Measurements from ENCODE around the gene ZNF212. TPM values are rescaled to one million over a fixed set of nuclear protein-coding genes. Genes with fewer than 3 reads are reported as not detected.

ZNF212 gene
- total and polyA plus RNA-seq, 9 of the 15 experiments (the other 6 are each of a cell fraction or from before 2014, with no cell fraction given) = 1.8 to 21.4 (median 7.2) TPM

DNA sequence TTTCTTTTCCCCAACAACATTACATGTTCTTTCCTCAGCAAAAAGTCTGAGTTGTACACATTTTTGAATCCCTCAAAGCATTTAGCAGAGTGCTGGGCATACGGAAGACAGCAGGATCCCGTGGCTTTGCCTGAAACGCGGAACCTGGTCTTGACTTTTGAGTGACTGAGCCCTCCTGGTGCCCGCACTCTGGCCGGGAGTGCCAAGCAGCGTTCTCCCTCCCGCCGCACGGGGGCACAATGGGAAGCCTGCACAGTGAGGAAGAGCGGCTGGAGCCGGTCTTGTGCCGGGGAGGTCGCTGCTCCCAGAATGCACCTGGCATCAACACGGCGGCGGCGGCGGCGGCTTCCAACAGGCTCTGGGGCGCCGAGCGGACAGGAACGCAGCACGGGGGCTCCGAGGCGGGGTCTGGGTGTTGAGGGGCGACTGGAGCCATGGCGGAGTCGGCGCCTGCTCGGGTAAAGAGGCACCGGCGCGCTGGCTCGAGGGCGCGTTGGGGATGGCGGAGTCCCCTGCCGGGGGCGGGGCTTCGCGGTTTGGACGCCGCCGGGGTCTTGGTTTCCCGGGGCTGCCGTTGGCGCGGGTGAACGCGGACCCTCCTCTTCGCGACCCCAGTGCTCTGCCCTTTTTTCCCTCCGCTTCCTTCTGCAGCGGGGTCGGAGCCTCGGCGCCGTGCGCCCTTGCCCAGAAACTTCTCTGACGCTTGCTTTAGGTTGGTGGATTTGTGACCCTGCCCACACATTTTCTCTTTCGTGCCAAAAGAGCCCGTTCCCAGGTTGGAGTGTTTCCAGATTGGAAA lies at the start of gene ZNF212 (continued):
- TF ChIP-seq ATF3 (IDR thresholded peaks at IDR 0.05) (no peak), ATF3 (CRISPR knock-in tag; conservative IDR thresholded peaks at IDR 0.05) (no peak), CHD2 (IDR thresholded peaks at IDR 0.05; ENCODE audit: low read depth, low read length) (no peak; the same call in 1 of the 2 replicates), SREBF1 (IDR thresholded peaks at IDR 0.05; ENCODE audit: borderline replicate concordance, low read depth, low read length) (no peak; the same call in 1 of the 2 replicates), RCOR1 (IDR thresholded peaks at IDR 0.05; ENCODE audit: borderline replicate concordance in 1 of 2, low read depth in 2 of 2, low read length in 2 of 2) (peak in 1 of 2 experiments; percentile 78; a peak in 2 of 4 replicates), SMAD4 (CRISPR knock-in tag; conservative IDR thresholded peaks at IDR 0.05) (peak; percentile 81), MCM7 (IDR thresholded peaks at IDR 0.05) (no peak), ZNF778 (CRISPR knock-in tag; IDR thresholded peaks at IDR 0.05) (no peak), ZBED1 (IDR thresholded peaks at IDR 0.05) (peak; percentile 51), ZZZ3 (IDR thresholded peaks at IDR 0.05) (no peak), GTF2B (IDR thresholded peaks at IDR 0.05; ENCODE audit: extremely low read depth, insufficient read length) (no peak)
- TF ChIP-seq, protein P1, sequence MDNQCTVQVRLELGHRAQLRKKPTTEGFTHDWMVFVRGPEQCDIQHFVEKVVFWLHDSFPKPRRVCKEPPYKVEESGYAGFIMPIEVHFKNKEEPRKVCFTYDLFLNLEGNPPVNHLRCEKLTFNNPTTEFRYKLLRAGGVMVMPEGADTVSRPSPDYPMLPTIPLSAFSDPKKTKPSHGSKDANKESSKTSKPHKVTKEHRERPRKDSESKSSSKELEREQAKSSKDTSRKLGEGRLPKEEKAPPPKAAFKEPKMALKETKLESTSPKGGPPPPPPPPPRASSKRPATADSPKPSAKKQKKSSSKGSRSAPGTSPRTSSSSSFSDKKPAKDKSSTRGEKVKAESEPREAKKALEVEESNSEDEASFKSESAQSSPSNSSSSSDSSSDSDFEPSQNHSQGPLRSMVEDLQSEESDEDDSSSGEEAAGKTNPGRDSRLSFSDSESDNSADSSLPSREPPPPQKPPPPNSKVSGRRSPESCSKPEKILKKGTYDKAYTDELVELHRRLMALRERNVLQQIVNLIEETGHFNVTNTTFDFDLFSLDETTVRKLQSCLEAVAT (IDR thresholded peaks at IDR 0.05) = peak in 1 of 2 experiments; percentile 30; a peak in 1 of 4 replicates
- TF ChIP-seq, protein P2, sequence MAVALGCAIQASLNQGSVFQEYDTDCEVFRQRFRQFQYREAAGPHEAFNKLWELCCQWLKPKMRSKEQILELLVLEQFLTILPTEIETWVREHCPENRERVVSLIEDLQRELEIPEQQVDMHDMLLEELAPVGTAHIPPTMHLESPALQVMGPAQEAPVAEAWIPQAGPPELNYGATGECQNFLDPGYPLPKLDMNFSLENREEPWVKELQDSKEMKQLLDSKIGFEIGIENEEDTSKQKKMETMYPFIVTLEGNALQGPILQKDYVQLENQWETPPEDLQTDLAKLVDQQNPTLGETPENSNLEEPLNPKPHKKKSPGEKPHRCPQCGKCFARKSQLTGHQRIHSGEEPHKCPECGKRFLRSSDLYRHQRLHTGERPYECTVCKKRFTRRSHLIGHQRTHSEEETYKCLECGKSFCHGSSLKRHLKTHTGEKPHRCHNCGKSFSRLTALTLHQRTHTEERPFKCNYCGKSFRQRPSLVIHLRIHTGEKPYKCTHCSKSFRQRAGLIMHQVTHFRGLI (CRISPR knock-in tag; IDR thresholded peaks at IDR 0.05) = no peak
- TF ChIP-seq, protein P3, sequence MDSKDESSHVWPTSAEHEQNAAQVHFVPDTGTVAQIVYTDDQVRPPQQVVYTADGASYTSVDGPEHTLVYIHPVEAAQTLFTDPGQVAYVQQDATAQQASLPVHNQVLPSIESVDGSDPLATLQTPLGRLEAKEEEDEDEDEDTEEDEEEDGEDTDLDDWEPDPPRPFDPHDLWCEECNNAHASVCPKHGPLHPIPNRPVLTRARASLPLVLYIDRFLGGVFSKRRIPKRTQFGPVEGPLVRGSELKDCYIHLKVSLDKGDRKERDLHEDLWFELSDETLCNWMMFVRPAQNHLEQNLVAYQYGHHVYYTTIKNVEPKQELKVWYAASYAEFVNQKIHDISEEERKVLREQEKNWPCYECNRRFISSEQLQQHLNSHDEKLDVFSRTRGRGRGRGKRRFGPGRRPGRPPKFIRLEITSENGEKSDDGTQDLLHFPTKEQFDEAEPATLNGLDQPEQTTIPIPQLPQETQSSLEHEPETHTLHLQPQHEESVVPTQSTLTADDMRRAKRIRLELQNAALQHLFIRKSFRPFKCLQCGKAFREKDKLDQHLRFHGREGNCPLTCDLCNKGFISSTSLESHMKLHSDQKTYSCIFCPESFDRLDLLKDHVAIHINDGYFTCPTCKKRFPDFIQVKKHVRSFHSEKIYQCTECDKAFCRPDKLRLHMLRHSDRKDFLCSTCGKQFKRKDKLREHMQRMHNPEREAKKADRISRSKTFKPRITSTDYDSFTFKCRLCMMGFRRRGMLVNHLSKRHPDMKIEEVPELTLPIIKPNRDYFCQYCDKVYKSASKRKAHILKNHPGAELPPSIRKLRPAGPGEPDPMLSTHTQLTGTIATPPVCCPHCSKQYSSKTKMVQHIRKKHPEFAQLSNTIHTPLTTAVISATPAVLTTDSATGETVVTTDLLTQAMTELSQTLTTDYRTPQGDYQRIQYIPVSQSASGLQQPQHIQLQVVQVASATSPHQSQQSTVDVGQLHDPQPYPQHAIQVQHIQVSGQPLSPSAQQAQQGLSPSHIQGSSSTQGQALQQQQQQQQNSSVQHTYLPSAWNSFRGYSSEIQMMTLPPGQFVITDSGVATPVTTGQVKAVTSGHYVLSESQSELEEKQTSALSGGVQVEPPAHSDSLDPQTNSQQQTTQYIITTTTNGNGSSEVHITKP (IDR thresholded peaks at IDR 0.05; ENCODE audit: partially characterized antibody) = peak; percentile 42

All from K562 (cell line).